Endodermal cell (in vitro differentiated cells): ENCODE measurements around the gene LHFPL2. TPM values are rescaled to one million over a fixed set of nuclear protein-coding genes. Genes with fewer than 3 reads are reported as not detected.

ENCODE experiments used
- DNase-seq: peaks from one replicate; pipeline ENCODE4 v3.0.0-alpha.2; 2017
- H3K27ac ChIP-seq: 2 replicates; pipeline ENCODE4 v1.5.1; 2013; ENCODE audit warnings: mild to moderate bottlenecking, low read depth, low read length, moderate library complexity
- H3K27me3 ChIP-seq: 2 replicates; pipeline ENCODE4 v1.6.1; 2013; ENCODE audit warnings: mild to moderate bottlenecking, low read length, moderate library complexity; ENCODE audit not compliant: insufficient read depth, control insufficient read depth, poor library complexity, severe bottlenecking
- H3K36me3 ChIP-seq: 2 replicates; pipeline ENCODE4 v1.7.0; 2013; ENCODE audit warnings: mild to moderate bottlenecking, low read length, moderate library complexity; ENCODE audit not compliant: control insufficient read depth, insufficient read depth
- H3K4me1 ChIP-seq: one replicate; pipeline ENCODE4 v1.7.0; 2013; ENCODE audit warnings: low read length; ENCODE audit not compliant: control insufficient read depth, insufficient read depth
- H3K4me3 ChIP-seq: 2 replicates; pipeline ENCODE4 v1.5.1; 2013; ENCODE audit warnings: mild to moderate bottlenecking, low read length, moderate library complexity
- H3K9ac ChIP-seq: 2 replicates; pipeline ENCODE4 v1.6.1; 2013; ENCODE audit warnings: mild to moderate bottlenecking, low read length, moderate library complexity; ENCODE audit not compliant: poor library complexity, severe bottlenecking; ENCODE audit errors: extremely low read depth
- H3K9me3 ChIP-seq: 2 replicates; pipeline ENCODE4 v1.6.1; 2013; ENCODE audit warnings: mild to moderate bottlenecking, low read length, moderate library complexity; ENCODE audit not compliant: control insufficient read depth
- H3K27ac Mint-ChIP-seq: 2 replicates; pipeline ENCODE4 v1.8.0; 2020; ENCODE audit warnings: mixed read lengths
- H3K27me3 Mint-ChIP-seq: 2 replicates; pipeline ENCODE4 v1.8.0; 2021; ENCODE audit warnings: mild to moderate bottlenecking, mixed read lengths; ENCODE audit not compliant: insufficient read depth
- H3K36me3 Mint-ChIP-seq: 2 replicates; pipeline ENCODE4 v1.8.0; 2020; ENCODE audit warnings: low read depth, mixed read lengths
- H3K4me1 Mint-ChIP-seq: 2 replicates; pipeline ENCODE4 v1.8.0; 2020; ENCODE audit warnings: mixed read lengths
- H3K4me3 Mint-ChIP-seq: 2 replicates; pipeline ENCODE4 v1.8.0; 2020; ENCODE audit warnings: mild to moderate bottlenecking, moderate library complexity, mixed read lengths
- H3K9me3 Mint-ChIP-seq: 2 replicates; pipeline ENCODE4 v1.8.0; 2020; ENCODE audit warnings: mild to moderate bottlenecking, mixed read lengths
- CTCF ChIP-seq: fragments of 200-600 bp; sonication (generic); conservative IDR thresholded peaks from 2 replicates; pipeline ENCODE4 v1.5.0; 2021; ENCODE audit warnings: antibody characterized with exemption, mild to moderate bottlenecking
- WGBS, 2 experiments: methylation state at CpG; one replicate each; pipeline versions ENCODE4 v1.1.5 to v1.1.7; 2013; ENCODE audit warnings: missing lambda C conversion rate in 2 of 2, mixed read lengths in 1 of 2; ENCODE audit not compliant: insufficient coverage in 1 of 2, insufficient read length in 1 of 2; 5-methylcytosine and 5-hydroxymethylcytosine counted together
- total RNA-seq, 2 donors: library from RNA; stranded (reverse); fragmentation: NEBNext Ultra II Directional in 1 of 2; extraction: Animal tissue kit (Norgen Biotek cat#: 25700) in 1 of 2; gene quantifications; 2 replicates in 1 of 2; 3 replicates in 1 of 2; pipeline ENCODE4 v1.2.1, GENCODE V29; 2021

LHFPL2 gene
- total RNA-seq, 2 donors from 2014 or later = 136 to 238 TPM

GRCh38 chr5:78607864-78608263 is 40.7 kb downstream of the LHFPL2 start:
- H3K4me3 Mint-ChIP-seq = no peak overlapping the region
- peaks cover 35% of the 10 kb centered on the region for H3K4me1 Mint-ChIP-seq
- Histone ChIP-seq H3K27ac (no peak overlapping the region), H3K4me1 (peaks cover 19% of the 10 kb centered on the region), H3K27me3 (no peaks in the 10 kb centered on the region), H3K36me3 (peaks cover 70% of the 10 kb centered on the region), H3K9ac (no peak overlapping the region), H3K4me3 (no peak overlapping the region), H3K9me3 (no peaks in the 10 kb centered on the region)
- H3K36me3 Mint-ChIP-seq = peaks cover 74% of the 10 kb centered on the region
- H3K27me3 Mint-ChIP-seq = no peaks in the 10 kb centered on the region
- no peak overlapping the region for H3K27ac Mint-ChIP-seq
- DNase-seq = no peak
- H3K9me3 Mint-ChIP-seq = no peaks in the 10 kb centered on the region
- TF ChIP-seq CTCF = no peak

GRCh38 chr5:78606241-78606640 is 42.3 kb downstream of the LHFPL2 start:
- H3K4me3 Mint-ChIP-seq = no peak overlapping the region
- Histone ChIP-seq H3K36me3 (peaks cover 62% of the 10 kb centered on the region), H3K4me3 (no peak overlapping the region), H3K27ac (no peak overlapping the region), H3K9ac (no peak overlapping the region), H3K4me1 (peaks cover 8% of the 10 kb centered on the region), H3K9me3 (no peaks in the 10 kb centered on the region), H3K27me3 (no peaks in the 10 kb centered on the region)
- WGBS, 2 experiments = 90 to 100% methylated on average over 1 to 4 of the region's 4 CpGs
- H3K9me3 Mint-ChIP-seq = no peaks in the 10 kb centered on the region
- H3K36me3 Mint-ChIP-seq = peaks cover 73% of the 10 kb centered on the region
- TF ChIP-seq CTCF = no peak
- DNase-seq = no peak
- H3K27me3 Mint-ChIP-seq = no peaks in the 10 kb centered on the region
- peaks cover 30% of the 10 kb centered on the region for H3K4me1 Mint-ChIP-seq
- no peak overlapping the region for H3K27ac Mint-ChIP-seq

DNA sequence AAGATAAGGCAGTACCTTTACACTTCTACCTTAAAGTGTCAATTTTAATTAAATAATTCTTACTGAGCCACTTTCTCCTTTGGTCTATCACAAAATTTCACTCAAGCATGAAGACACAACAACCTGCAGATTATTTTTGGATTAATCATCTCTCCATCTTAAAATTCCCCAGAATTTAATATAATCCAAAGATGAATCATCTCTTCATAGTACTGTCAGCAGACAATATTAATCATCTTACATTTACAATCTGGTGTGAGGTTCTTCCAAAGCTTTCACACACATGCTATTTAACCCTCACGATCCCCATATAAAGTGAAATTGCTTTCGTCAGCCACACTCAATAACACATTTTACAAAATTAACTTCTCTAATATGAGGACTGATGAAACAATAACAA is 43.0 kb downstream of the LHFPL2 start:
- Histone ChIP-seq H3K4me1 (peaks cover 8% of the 10 kb centered on the region), H3K4me3 (no peak overlapping the region)

More for the DNA sequence above, 43.0 kb downstream of the LHFPL2 start:
- H3K27ac ChIP-seq = no peak overlapping the region
- H3K9ac ChIP-seq = no peak overlapping the region
- H3K9me3 ChIP-seq = no peaks in the 10 kb centered on the region
- H3K36me3 Mint-ChIP-seq = peaks cover 73% of the 10 kb centered on the region
- H3K27me3 ChIP-seq = no peaks in the 10 kb centered on the region
- WGBS, 2 experiments = 95 to 96% methylated on average over 2 of the region's 2 CpGs
- H3K4me3 Mint-ChIP-seq = no peak overlapping the region
- H3K27me3 Mint-ChIP-seq = no peaks in the 10 kb centered on the region
- peaks cover 58% of the 10 kb centered on the region for H3K36me3 ChIP-seq
- H3K27ac Mint-ChIP-seq = no peak overlapping the region
- no peak for TF ChIP-seq CTCF
- DNase-seq = no peak
- H3K4me1 Mint-ChIP-seq = peaks cover 30% of the 10 kb centered on the region
- no peaks in the 10 kb centered on the region for H3K9me3 Mint-ChIP-seq
